HEK293 (cell line): Measurements from ENCODE around the gene CMIP.

Source experiments
- CTCF ChIP-seq: fragments of 450-650 bp; formaldehyde crosslinking; IDR thresholded peaks from 2 replicates; pipeline ENCODE4 v1.5.1; 2016; ENCODE audit warnings: missing biosample characterization, missing genetic modification characterization
- ZNF169 ChIP-seq: fragments of 450-650 bp; formaldehyde crosslinking; IDR thresholded peaks from 2 replicates; pipeline ENCODE4 v1.5.1; 2016; ENCODE audit warnings: missing biosample characterization, missing genetic modification characterization
- ZNF274 ChIP-seq, 2 experiments: fragments of 200-500 bp in 1 of 2; fragments of 450-650 bp in 1 of 2; sonication (Bioruptor generic) in 1 of 2; formaldehyde crosslinking in 1 of 2; IDR thresholded peaks; 2 replicates each; pipeline versions ENCODE4 v1.5.1 to v1.6.1; 2014 to 2016; ENCODE audit warnings: borderline replicate concordance in 1 of 2, inconsistent platforms in 1 of 2, low read length in 1 of 2, missing biosample characterization in 1 of 2, missing genetic modification characterization in 1 of 2
- ZNF521 ChIP-seq: fragments of 450-650 bp; formaldehyde crosslinking; IDR thresholded peaks from 2 replicates; pipeline ENCODE4 v1.5.1; 2017; ENCODE audit warnings: missing biosample characterization, mild to moderate bottlenecking, missing genetic modification characterization

DNA sequence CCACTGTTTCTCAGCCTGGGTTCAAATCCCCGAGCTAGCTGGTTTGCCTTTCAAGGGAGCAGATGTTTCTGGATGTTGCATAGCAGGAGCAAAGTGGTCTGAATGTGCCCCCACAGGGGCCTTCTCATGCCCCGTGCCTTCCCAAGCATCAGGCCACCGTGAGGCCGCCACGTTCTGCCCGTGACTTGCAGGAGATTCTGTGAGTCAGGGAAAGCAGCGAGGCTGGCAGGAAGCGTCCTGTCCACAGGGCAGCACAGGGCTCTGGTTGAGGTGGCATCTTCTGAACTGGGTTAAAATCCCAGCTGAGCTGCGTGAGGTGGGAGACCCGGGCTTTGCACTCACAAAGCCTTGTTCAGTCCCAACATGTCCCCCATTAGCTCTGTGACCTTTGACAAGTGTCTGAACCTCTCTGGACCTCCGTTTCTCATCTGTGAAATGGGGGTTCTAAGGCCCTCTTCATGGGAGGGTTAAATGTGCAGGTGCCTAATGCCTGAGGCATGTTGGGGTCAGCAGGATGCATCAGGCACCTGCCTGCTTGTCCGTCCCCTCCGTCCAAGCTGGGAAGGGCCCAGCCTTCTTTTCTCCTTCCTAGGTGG, 239.7 kb downstream of the CMIP start:
- TF ChIP-seq ZNF521 (tag by site-specific recombination) (no peak), CTCF (tag by site-specific recombination) (no peak), ZNF274 (IDR thresholded peaks at IDR 0.05; ENCODE audit: low read length) (no peak), ZNF274 (tag by site-specific recombination; IDR thresholded peaks at IDR 0.05; ENCODE audit: borderline replicate concordance) (no peak), ZNF169 (tag by site-specific recombination) (no peak)
